ENCODE data around the gene RBM43. TPM values are rescaled to one million over a fixed set of nuclear protein-coding genes. Genes with fewer than 3 reads are reported as not detected.

RBM43 gene
- total RNA-seq, 6 donors from 2014 or later = 4.4 to 16.8 (median 8.1) TPM

DNA sequence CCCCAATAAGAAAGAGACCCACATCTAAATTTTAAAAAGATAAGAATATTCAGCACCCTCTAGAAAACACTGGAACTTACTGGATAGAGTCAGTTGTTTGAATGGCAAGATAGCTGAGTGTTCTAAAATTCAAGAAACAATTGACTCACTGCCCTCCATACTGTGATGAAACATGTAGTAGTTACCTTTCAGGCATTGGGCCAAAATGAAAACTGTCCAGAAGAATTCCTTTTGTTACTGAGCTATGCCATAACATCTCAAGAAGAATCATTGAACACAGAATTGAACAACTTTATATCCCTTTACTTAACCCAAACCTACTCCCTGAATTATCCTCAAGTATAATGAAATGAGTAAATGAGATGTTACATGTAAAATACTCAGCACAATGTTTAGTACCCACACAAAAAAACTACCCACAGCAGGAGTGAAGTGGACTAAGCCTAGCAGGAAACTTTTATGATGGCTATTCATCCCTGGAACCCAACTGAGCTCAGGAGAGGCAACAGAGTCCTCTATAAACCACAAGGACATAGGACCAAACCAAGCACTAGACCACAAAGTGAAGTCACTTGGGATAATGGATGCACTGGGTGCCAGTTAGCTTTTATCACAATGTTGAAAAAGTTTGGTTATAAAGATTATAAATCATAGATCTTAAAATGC is 32.7 kb downstream of the RBM43 start:
- Histone ChIP-seq H3K4me3 (no peak overlapping the region), H3K4me1 (no peaks in the 10 kb centered on the region), H3K27me3 (no peaks in the 10 kb centered on the region), H3K9me3 (no peaks in the 10 kb centered on the region), H3K36me3 (no peaks in the 10 kb centered on the region), H3K27ac (no peak overlapping the region)
- ATAC-seq (ENCODE audit: low FRiP score in 2 of 2) = no peak
- TF ChIP-seq EP300 (IDR thresholded peaks at IDR 0.05) = no peak
- TF ChIP-seq POLR2A (IDR thresholded peaks at IDR 0.05) = no peak
- TF ChIP-seq, protein P1, sequence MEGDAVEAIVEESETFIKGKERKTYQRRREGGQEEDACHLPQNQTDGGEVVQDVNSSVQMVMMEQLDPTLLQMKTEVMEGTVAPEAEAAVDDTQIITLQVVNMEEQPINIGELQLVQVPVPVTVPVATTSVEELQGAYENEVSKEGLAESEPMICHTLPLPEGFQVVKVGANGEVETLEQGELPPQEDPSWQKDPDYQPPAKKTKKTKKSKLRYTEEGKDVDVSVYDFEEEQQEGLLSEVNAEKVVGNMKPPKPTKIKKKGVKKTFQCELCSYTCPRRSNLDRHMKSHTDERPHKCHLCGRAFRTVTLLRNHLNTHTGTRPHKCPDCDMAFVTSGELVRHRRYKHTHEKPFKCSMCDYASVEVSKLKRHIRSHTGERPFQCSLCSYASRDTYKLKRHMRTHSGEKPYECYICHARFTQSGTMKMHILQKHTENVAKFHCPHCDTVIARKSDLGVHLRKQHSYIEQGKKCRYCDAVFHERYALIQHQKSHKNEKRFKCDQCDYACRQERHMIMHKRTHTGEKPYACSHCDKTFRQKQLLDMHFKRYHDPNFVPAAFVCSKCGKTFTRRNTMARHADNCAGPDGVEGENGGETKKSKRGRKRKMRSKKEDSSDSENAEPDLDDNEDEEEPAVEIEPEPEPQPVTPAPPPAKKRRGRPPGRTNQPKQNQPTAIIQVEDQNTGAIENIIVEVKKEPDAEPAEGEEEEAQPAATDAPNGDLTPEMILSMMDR (IDR thresholded peaks at IDR 0.05) = no peak
- DNase-seq = no peak

DNA sequence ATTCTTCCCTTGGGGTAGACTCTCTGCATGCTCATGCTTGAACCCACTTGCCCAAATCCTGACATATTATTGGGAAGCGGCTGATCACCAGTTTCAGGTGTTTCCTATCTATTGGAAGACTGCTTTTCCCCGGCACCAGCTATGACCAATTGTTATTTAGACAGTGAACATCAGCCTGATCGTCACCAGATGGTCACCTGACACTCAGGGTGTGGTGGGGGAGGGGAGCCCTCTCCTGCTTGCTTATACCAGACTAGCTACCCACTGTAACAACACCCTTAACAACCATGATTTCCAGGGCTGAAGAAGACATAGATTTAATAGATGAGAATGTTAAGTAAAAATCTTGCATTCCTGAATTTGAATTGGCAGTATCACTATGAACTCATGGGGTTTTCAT is 44.3 kb downstream of the RBM43 start:
- Histone ChIP-seq H3K27me3 (no peaks in the 10 kb centered on the region), H3K9me3 (no peaks in the 10 kb centered on the region), H3K36me3 (no peaks in the 10 kb centered on the region), H3K4me1 (no peaks in the 10 kb centered on the region), H3K4me3 (no peak overlapping the region), H3K27ac (no peak overlapping the region)
- DNase-seq = no peak
- TF ChIP-seq EP300 (IDR thresholded peaks at IDR 0.05) = no peak
- no peak for TF ChIP-seq POLR2AphosphoS5 (IDR thresholded peaks at IDR 0.05)
- TF ChIP-seq, protein P1 (IDR thresholded peaks at IDR 0.05) = no peak
- no peak for TF ChIP-seq POLR2A (IDR thresholded peaks at IDR 0.05)
- 58 to 69% methylated on average over 3 of the region's 3 CpGs for WGBS, 2 donors
- ATAC-seq (ENCODE audit: low FRiP score in 2 of 2) = no peak

DNA sequence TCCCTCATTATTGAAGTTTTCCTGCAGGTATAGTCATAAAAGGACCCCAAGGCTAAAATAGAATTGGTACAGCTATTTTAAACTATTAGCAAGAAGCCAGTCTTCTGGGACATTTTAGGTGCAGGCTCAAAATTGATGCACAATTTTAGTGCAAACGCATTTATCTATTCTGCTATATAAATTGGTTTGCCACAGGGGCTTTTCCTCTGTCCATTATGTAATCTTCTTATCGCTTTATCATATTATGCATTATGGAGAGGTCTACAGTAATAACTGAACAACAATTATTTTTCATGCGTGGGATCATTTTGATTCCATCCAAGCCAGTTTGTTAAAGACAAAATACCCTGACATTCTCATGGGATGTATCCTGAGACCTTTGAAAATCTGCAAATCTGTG is 54.6 kb downstream of the RBM43 start:
- H3K36me3 ChIP-seq = no peaks in the 10 kb centered on the region
- no peaks in the 10 kb centered on the region for H3K9me3 ChIP-seq
- H3K4me3 ChIP-seq = no peak overlapping the region
- H3K4me1 ChIP-seq = no peaks in the 10 kb centered on the region
- H3K27me3 ChIP-seq = no peaks in the 10 kb centered on the region
- no peak for ATAC-seq (ENCODE audit: low FRiP score in 2 of 2)
- 95 to 96% methylated on average over 3 of the region's 3 CpGs for WGBS, 2 donors
- no peak overlapping the region for H3K27ac ChIP-seq
- TF ChIP-seq POLR2A (IDR thresholded peaks at IDR 0.05) = no peak
- TF ChIP-seq, protein P1 (IDR thresholded peaks at IDR 0.05) = no peak
- no peak for TF ChIP-seq POLR2AphosphoS5 (IDR thresholded peaks at IDR 0.05)
- TF ChIP-seq EP300 (IDR thresholded peaks at IDR 0.05) = no peak
- no peak for DNase-seq

DNA sequence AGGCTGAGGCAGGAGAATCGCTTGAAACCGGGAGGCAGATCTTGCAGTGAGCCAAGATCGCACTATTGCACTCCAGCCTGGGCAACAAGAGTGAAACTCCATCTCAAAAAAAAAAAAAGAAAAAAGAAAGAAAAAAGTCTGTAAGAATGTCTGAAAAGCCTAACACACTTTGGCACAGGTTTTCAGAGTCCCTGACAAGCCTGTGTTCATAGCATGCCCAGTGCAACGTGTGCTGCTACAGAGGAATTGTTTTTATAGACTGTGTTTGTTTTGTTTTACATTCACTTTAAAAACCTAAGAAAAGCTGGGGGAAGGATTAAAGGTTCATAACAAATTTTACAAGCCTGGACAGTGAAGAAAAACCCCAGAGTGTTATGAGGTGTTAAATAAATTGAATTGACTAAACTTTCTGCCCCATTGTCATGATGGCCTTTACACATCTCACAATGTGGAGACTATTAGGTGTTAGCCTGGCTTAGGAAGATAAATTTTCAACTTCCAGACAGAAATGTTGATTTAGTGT is 55.2 kb downstream of the RBM43 start:
- H3K4me3 ChIP-seq = no peak overlapping the region

More for the DNA sequence above, 55.2 kb downstream of the RBM43 start:
- Histone ChIP-seq H3K27ac (no peak overlapping the region), H3K4me1 (no peaks in the 10 kb centered on the region), H3K36me3 (no peaks in the 10 kb centered on the region), H3K9me3 (no peaks in the 10 kb centered on the region), H3K27me3 (no peaks in the 10 kb centered on the region)
- 80% methylated on average over 4 of the region's 4 CpGs for WGBS, 2 donors
- TF ChIP-seq POLR2AphosphoS5 (IDR thresholded peaks at IDR 0.05) = no peak
- TF ChIP-seq, protein P1 (IDR thresholded peaks at IDR 0.05) = no peak
- no peak for TF ChIP-seq EP300 (IDR thresholded peaks at IDR 0.05)
- no peak for TF ChIP-seq POLR2A (IDR thresholded peaks at IDR 0.05)
- ATAC-seq (ENCODE audit: low FRiP score in 2 of 2) (no peak), DNase-seq (no peak)
